ENCODE results near the gene MAP3K12. TPM values are rescaled to one million over a fixed set of nuclear protein-coding genes. Genes with fewer than 3 reads are reported as not detected.

MAP3K12 gene
- total and polyA plus RNA-seq, 2 of the 13 experiments (the other 11 are each of a cell fraction or from before 2014, with no cell fraction given): 0.20 to 1.1 TPM

- TF ChIP-seq ZFP36L2 (CRISPR knock-in tag; IDR thresholded peaks at IDR 0.05): no peak
These were observed 22.5 kb downstream of the MAP3K12 start (continued) for GRCh38 chr12:53476769-53477209.

DNA sequence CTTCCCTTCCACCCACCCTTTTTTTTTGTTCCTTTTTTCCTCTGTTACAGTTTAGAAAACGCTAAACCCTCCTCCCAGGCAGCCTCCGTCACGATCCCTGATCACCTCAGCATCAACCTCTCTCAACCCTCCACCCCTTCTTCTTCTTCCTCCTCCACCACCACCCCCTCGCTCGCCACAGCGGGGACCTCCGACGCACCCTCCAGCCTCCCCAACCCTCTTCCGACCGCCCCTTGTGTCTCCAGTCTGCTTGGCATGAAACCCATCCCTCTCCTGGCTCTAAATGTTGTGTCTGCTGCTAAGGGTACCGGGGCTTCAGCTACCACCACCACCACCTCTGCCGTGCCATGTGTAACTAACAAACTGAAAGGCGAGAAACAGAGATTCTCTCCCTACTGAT lies 24.4 kb downstream of the MAP3K12 start:
- H3K4me3 ChIP-seq (replicated peaks in 1 of 3; ENCODE audit: insufficient read depth in 1 of 3, low read depth in 2 of 3, low read length in 3 of 3): no peak overlapping the region
- no peak overlapping the region for H3K27ac ChIP-seq (ENCODE audit: extremely low read length, insufficient read depth, low read length)
- FAIRE-seq (no peak), ATAC-seq (no peak), DNase-seq (ENCODE audit: low spot score) (no peak)
- ChIA-PET CTCF (ENCODE audit: low intra/inter-chr PET ratio, low total read pairs) (no interaction called here), POLR2A (interaction anchor here (1.0 to 2.0 kb wide), 4 partner anchors 21 to 34 kb away, joined by 3 to 7 read pairs (median 4); partner anchors contain the start of gene TARBP2)
- H3K27me3 ChIP-seq (ENCODE audit: control insufficient read depth in 1 of 2, insufficient read depth in 2 of 2, low read length in 2 of 2): no peaks in the 10 kb centered on the region
- intact Hi-C loops (cut with micrococcal nuclease; ENCODE audit: unreplicated experiment) (loop anchor here (5.0 kb wide), 1 partner anchor 32 kb away; the partner anchor contains the start of gene NPFF), in situ Hi-C loops (cut with HindIII; ENCODE audit: extremely low pct_ligation_motif_present, low pct_unique_long_range_greater_than_20kb) (no loop called here)
- H3K4me1 ChIP-seq (ENCODE audit: insufficient read depth, low read length): no peaks in the 10 kb centered on the region; the same call in 1 of the 2 replicates
- BruUV-seq (replicated peaks): no TSS peak
- 97% methylated on average over 13 of the region's 13 CpGs for WGBS (ENCODE audit: low lambda C conversion rate)
- no peaks in the 10 kb centered on the region for H3K9me3 ChIP-seq (ENCODE audit: low read length)
- peaks cover 46 to 95% of the 10 kb centered on the region in 2 experiments for H3K36me3 ChIP-seq (replicated peaks in 1 of 2; ENCODE audit: control insufficient read depth in 1 of 2, insufficient read depth in 2 of 2, low read length in 2 of 2)
- no peak overlapping the region for H3K9ac ChIP-seq (ENCODE audit: insufficient read depth, low read depth, low read length)
- no peak overlapping the region for H2AFZ ChIP-seq (ENCODE audit: low read length)
- no peak overlapping the region for H3K4me2 ChIP-seq (ENCODE audit: low read depth, low read length)
- TF ChIP-seq, protein P1, sequence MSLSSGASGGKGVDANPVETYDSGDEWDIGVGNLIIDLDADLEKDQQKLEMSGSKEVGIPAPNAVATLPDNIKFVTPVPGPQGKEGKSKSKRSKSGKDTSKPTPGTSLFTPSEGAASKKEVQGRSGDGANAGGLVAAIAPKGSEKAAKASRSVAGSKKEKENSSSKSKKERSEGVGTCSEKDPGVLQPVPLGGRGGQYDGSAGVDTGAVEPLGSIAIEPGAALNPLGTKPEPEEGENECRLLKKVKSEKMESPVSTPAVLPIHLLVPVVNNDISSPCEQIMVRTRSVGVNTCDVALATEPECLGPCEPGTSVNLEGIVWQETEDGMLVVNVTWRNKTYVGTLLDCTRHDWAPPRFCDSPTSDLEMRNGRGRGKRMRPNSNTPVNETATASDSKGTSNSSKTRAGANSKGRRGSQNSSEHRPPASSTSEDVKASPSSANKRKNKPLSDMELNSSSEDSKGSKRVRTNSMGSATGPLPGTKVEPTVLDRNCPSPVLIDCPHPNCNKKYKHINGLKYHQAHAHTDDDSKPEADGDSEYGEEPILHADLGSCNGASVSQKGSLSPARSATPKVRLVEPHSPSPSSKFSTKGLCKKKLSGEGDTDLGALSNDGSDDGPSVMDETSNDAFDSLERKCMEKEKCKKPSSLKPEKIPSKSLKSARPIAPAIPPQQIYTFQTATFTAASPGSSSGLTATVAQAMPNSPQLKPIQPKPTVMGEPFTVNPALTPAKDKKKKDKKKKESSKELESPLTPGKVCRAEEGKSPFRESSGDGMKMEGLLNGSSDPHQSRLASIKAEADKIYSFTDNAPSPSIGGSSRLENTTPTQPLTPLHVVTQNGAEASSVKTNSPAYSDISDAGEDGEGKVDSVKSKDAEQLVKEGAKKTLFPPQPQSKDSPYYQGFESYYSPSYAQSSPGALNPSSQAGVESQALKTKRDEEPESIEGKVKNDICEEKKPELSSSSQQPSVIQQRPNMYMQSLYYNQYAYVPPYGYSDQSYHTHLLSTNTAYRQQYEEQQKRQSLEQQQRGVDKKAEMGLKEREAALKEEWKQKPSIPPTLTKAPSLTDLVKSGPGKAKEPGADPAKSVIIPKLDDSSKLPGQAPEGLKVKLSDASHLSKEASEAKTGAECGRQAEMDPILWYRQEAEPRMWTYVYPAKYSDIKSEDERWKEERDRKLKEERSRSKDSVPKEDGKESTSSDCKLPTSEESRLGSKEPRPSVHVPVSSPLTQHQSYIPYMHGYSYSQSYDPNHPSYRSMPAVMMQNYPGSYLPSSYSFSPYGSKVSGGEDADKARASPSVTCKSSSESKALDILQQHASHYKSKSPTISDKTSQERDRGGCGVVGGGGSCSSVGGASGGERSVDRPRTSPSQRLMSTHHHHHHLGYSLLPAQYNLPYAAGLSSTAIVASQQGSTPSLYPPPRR (CRISPR knock-in tag; IDR thresholded peaks at IDR 0.05; ENCODE audit: borderline replicate concordance): no peak
- no peak for TF ChIP-seq CAMTA2 (CRISPR knock-in tag; IDR thresholded peaks at IDR 0.05; ENCODE audit: borderline replicate concordance)
- no peak for TF ChIP-seq GMEB2 (CRISPR knock-in tag; IDR thresholded peaks at IDR 0.05; ENCODE audit: low read depth)
- TF ChIP-seq BRCA1 (CRISPR knock-in tag; IDR thresholded peaks at IDR 0.05): no peak
- no peak for TF ChIP-seq MBD4 (IDR thresholded peaks at IDR 0.05; ENCODE audit: borderline replicate concordance, low read length)
- no peak for TF ChIP-seq SP140L (CRISPR knock-in tag; IDR thresholded peaks at IDR 0.05; ENCODE audit: borderline replicate concordance)
- no peak for TF ChIP-seq TEAD2 (CRISPR knock-in tag; IDR thresholded peaks at IDR 0.05)
- peaks cover 26% of the 10 kb centered on the region for H3K79me2 ChIP-seq (ENCODE audit: insufficient read depth, low read length)
- H4K20me1 ChIP-seq (ENCODE audit: insufficient read depth, low read length): peaks cover 39% of the 10 kb centered on the region

Measured in HepG2 (cell line).